T-helper 2 cell (primary cell): ENCODE results near the gene NFIB.
A peak's percentile ranks its signal among the peaks of the same experiment; 100 is the strongest.

Experiments used
- DNase-seq, 5 experiments: peaks; one replicate each; pipeline versions ENCODE4 v3.0.0 to v3.0.0-alpha.2; 2012 to 2022

Gene NFIB

GRCh38 chr9:14179449-14179848, 134.5 kb downstream of the NFIB start:
- no peak for DNase-seq

- no peak for DNase-seq
Observed at GRCh38 chr9:14175778-14176177, 138.2 kb downstream of the NFIB start.

DNA sequence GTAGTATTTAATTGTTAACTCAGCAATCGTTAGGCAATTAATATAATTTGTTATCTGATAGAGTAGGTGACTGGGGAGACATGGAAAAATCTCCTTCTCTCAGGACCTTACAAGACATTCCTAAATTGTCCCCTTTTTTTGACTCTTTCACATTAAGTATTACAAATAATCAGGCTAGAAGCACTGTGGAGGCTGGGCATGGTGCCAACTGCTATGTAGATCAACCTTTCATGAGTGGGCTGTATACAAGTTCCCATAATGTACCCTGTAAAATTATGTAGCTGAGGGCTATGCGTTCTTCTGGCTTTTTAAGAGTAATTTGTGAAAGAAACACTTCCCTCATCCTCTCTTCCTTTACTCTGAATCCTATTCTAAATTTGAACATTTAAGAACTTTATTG, 140.2 kb downstream of the NFIB start:
- no peak for DNase-seq

DNA sequence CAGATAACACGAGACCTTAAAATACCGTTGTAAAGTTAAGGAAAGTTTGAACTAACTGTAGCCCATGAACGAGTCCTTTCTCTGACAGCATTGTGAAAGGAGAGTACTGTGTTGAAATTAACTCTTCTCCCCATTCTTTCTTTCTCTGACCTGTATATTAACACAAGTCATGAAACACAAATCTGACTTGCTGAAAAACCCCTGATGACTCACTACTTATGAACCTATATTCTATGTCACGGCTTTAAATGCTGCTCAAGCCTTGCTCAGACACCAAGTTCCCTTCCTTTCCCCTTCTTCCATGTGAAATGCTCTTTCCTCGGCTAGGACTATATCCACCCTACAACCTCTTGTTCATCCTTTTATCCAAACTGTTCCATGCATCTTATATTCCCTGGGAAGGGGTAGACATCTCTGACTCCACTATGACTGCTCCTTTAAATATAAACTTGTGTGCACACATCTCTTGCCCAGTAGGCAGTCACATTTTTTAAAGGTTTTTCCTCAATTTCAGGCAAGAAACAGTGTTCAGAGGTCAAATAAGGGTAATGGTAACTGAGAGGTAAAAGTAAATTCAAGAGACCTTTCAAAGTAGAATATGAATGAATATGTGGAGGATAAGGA, 142.9 kb downstream of the NFIB start:
- DNase-seq = no peak

DNA sequence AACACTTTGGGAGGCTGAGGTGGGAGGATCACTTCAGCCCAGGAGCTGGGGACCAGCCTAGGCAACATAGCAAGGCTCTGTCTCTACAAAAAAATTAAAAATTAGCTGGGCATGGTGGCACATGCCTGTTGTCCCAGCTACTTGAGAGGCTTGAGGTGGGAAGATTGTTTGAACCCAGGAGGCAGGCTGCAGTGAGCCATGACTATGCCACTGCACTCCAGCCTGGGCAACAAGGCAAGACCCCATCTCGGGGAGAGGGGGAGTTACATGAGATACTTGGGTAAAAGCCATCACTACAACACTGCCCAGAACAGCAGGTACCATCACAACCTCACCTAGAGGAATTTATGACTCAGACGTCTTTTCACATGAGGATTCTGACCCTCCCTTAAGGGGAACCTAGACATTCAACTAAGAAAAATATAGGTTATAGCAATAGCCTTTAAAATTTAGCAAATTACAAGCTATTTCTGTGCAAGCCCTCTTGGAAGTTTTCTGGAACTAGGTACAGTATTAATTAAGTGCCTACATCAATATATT, 143.5 kb downstream of the NFIB start:
- no peak for DNase-seq

- no peak for DNase-seq
Observed at GRCh38 chr9:14168381-14168780, 145.6 kb downstream of the NFIB start.

DNA sequence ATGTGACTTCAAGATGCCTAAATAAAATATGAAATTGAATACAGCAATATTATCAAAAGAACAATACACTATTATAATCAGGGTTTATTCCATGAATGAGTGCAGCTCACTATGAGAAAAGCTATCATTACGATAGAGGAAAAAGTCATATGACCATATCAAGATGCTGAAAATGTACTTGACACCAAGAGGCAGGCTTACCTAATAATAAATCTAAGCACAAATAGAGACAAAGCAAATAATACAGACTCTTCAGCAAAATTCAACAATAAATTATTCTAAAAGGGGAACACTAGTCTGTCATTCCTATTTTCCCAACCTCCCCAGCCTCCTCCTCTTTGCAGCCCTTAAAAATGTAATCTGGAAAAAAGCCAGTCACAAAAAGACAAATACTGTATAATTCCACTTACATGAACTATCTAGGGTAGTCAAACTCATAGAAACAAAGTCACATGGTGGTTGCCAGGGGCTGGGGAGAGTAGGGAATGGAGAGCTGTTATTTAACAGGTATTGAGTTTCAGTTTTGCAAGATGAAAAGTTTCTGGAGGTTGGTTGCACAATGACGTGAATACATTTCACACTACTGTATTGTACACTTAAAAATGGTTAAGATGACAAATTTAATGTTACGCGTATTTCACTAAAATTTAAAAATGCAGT, 148.4 kb downstream of the NFIB start:
- no peak for DNase-seq

DNA sequence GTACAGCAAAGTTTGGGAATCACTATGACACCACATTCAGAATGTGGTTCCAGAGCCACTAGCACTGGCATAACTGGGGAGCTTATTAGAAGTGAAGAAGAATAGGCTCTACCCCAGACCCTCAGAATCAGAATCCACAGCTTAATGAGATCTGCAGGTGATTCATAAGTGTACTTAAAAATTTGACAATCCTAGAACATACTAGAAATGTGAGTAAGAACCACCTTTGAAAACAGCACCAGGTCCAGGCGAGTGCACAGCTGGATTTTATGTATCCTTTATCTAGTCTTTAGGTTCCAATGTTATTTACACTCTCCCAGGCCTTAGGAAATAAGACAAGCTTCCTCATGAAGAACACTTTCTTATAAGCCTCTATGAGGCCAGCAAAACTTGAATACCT, 149.0 kb downstream of the NFIB start:
- DNase-seq = no peak

DNA sequence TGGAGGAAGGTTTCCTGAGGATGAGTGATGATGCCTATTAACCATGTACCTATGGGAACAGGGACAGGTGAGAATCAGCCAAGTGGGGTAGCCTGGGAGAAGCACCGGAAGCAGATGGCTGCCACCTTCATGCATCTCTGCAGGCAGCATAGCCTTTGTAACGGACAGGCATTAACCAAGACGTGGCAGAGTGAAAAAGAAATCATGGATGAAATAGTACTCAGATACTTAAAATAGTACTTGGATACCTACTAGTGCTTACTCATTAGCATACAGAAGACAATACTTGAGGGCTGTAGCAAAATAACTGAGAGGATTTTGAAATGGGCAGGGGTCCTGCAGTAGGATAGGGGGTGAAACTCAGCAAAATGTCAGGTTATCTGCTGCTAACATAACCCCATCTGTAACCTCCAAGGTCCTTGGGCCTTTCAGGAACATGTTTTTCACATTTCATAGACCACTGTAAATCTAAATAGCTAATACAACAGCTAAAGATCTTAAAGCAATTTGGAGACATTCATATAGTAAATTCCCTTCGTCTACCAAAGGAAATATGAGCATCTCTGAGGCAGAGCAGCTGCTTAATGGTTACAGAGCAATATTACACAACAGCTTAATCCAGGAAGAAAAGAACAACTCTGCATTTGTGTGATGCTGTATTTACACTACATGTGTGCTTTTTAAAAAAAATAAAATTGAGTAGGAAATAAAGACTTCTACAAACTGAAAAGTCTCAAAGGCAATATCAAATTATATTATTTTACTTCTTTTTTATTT, 154.3 kb downstream of the NFIB start:
- no peak for DNase-seq

GRCh38 chr9:14158916-14159315, 155.0 kb downstream of the NFIB start:
- DNase-seq = no peak

GRCh38 chr9:14158136-14158813, 155.7 kb downstream of the NFIB start:
- no peak for DNase-seq

DNA sequence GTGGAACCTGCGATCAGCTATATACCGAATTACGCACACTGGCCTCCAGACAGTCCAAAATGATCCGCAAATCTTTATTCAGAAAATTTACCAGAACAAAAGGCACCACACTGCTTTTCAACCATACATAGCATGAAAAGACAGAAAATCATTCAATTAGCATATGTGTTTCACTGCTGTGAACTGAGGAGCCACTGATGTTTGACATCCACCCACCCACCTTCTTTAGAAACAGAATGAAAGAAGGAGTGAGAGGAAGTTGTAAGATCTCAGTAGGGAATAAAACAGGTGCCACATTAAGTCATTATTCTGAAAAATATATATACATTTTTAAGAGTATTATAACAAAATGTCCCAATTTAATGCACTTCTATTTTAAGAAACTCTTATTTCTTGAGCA, 156.8 kb downstream of the NFIB start:
- no peak for DNase-seq

GRCh38 chr9:14156046-14156445, 157.9 kb downstream of the NFIB start:
- peak in 1 of 5 experiments; percentile 18 for DNase-seq

DNA sequence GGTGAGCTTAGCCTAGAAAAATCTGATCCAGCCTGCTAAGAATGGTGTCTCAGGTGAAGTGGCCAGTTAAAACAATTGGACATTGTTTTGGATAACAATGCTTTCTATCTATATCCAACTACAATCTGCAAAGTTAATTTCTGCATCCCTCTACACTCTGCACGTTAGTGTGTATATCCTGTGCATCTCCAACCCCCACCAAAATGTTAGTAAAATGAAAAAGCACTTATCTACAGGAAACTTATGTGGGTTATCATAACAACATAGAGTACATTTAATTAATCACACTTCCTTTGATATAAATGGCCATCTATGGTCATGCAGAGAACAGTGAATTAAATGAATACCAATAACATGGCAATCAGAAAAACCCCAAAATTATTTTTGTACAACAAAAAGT, 158.7 kb downstream of the NFIB start:
- no peak for DNase-seq

GRCh38 chr9:14153310-14153720, 160.6 kb downstream of the NFIB start:
- no peak for DNase-seq

DNA sequence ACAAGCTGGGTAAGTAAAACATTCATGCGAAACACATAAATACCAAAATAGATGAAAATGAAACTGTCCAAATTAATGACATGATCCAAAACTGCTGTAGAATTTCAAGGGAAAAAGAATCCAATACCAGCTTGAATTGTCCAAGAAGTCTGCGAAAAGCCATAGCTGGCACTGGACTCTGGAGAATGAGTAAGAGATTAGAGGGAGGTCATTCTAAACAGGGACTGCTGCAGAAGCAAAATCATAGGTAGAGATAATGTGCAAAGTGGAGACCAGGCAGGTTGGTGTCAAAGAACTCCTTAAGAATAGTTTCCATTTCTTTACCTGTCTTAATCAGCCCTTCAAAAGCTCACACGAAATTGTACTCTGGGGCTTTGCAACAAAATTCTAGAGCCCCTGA, 162.5 kb downstream of the NFIB start:
- no peak for DNase-seq

DNA sequence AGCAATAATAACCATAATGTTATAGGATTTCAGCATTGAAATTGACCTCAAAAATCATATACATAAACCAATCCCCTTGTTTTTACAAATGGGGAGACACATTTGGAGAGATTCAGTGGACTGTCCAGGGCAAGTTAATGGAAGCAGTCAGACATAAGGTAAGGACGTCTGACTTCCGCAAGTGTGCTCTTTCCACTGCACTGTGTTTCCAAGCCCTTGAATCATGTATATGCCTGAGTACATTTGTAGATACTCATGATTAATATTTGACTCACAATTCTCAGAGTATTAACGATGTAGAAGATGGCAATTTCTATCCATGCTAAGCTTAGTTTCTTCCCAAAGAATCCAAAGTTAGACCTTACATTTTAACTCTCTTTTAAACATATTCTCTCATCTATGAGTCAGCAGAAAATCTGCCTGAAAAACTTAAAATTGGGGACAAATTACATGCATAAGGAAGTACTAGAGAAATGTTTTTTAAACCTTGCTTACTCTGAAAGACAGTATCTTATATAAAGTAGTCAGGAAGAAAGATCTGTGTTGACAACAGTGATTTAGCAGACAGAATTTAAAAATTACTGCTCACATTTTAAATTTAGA, 165.3 kb downstream of the NFIB start:
- DNase-seq = no peak

DNA sequence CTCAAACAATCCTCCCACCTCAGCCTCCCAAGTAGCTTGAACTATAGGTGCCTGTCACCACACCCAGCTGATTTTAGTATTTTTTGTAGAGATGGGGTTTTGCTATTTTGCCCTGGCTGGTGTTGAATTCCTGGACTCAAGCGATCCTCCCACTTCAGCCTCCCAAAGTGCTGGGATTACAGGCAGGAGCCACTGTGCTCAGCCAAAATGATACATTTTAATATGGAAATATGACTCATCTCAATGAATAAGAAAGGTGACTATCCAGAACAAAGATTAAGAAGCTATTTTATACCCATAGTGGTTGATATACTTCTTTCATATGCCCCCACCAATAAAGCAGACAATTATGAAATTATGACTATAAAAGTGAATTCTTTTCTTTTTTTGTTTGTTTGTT, 166.2 kb downstream of the NFIB start:
- DNase-seq = no peak

DNA sequence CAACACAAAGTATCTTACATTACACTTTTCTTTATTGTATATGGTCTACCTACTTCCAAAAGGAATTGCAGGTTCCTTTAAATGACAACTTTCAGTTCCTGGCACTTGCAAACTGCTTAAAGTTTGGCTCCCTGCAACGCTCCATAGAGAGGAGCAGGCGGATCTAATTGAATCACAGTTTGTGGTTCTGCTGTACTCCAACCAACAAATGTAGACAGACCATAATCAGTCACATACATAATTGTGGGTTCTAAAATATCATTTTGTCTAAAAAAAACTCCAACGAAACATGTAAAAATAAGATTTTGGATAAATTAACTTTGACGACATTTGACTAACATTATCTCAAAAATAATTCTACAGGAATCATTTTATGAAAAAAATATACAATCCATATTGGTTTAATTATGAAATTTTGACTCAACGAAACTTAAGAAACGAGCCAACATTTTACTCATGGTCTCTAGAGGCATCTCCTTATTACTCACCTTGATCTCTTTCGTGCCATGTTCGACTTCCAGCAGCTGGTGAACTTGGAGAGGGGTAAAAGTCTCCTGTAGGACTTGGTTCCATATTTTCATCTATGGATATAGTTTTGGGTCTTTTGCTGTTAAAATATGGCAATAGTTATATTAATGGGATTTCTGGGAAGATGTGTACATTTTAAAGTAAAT, 167.6 kb downstream of the NFIB start:
- DNase-seq = no peak

DNA sequence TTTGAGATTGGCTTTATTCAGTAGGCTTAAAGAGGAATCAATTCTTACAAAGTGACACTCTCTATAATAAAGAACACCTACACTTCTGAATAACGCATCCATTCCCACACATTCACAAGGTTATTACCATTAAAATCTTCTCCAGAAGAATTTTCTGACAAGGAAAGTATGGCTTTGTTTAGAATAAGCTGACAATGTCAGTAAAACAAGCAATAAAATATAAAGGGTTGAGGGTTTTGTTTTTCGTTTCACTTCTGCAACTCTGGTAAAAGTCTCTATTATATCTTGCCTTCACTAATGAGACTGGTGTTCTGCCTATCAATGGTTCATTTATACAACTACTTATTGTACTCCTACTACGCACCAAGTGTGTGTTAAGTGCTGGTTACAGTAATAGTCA, 169.7 kb downstream of the NFIB start:
- no peak for DNase-seq

GRCh38 chr9:14141699-14142098, 172.2 kb downstream of the NFIB start:
- DNase-seq = no peak

GRCh38 chr9:14140096-14140697, 173.7 kb downstream of the NFIB start:
- DNase-seq = no peak
